IgD-negative memory B cell (primary cell): ENCODE data around the gene MIAT. TPM values are rescaled to one million over a fixed set of nuclear protein-coding genes. Genes with fewer than 3 reads are reported as not detected.

ENCODE experiments used
- H3K27ac Mint-ChIP-seq, 3 donors: one replicate each; pipeline ENCODE4 v1.8.0; 2020 to 2022; ENCODE audit warnings: mild to moderate bottlenecking in 3 of 3, mixed read lengths in 3 of 3, moderate library complexity in 1 of 3
- H3K27me3 Mint-ChIP-seq: one replicate; pipeline ENCODE4 v1.8.0; 2021; ENCODE audit warnings: mixed read lengths
- H3K36me3 Mint-ChIP-seq: one replicate; pipeline ENCODE4 v1.8.0; 2020; ENCODE audit warnings: mild to moderate bottlenecking, mixed read lengths
- H3K4me1 Mint-ChIP-seq, 3 donors: one replicate each; pipeline ENCODE4 v1.8.0; 2020 to 2022; ENCODE audit warnings: mixed read lengths in 3 of 3, mild to moderate bottlenecking in 1 of 3
- H3K4me3 Mint-ChIP-seq, 4 donors: one replicate each; pipeline ENCODE4 v1.8.0; 2020 to 2022; ENCODE audit warnings: mild to moderate bottlenecking in 4 of 4, mixed read lengths in 4 of 4, moderate library complexity in 3 of 4
- H3K9me3 Mint-ChIP-seq, 3 donors: one replicate each; pipeline ENCODE4 v1.8.0; 2020 to 2021; ENCODE audit warnings: mixed read lengths in 3 of 3, mild to moderate bottlenecking in 1 of 3
- polyA plus RNA-seq: library from polyadenylated mRNA; unstranded; fragments of 300-500 nt; fragmentation: Illumina TruSeq; gene quantifications from one replicate; pipeline ENCODE4 v1.2.3, GENCODE V29; 2021

Gene MIAT
- polyA plus RNA-seq, 1 donor from 2014 or later = 0.93 TPM

DNA sequence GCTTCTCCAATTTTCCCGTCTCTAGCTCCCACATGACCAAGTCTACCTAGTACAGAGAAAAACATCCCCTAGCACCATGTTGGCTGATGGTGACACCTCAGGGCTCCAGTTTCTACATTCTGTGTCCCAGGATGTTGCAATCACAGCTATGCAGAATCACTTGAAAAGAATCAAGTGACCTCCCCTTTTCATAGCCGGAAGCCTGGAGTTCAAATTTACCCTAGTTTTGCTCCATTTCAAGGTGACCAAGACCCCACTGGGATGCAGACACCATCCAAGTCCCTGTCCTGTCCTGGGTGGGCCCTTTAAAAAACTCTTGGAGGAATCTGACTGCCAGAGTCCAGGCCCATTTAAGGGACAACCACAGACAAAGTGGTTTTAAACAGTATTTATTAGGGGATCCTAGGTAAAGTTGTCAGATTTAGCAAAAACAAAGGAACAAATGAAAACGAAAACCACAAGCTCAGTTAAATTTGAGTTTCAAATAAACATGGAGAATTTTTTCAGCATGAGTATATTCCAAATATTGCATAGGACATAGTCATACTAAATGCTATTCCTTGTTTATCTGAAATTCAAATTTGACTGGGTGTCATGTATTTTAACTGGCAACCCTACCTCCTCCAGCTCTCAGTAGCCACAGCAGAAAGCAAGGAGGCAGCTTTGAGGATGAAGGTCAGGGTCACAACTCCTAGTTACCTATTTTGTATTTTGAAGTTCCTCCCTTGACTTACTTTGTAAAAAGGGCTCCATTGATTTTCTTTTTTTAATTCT lies 52.4 kb downstream of the MIAT start:
- Mint-ChIP-seq H3K4me3 (no peak overlapping the region), H3K4me1 (peaks cover 7 to 24% (median 15%) of the 10 kb centered on the region in 3 donors), H3K27me3 (no peaks in the 10 kb centered on the region), H3K36me3 (peaks cover 15% of the 10 kb centered on the region), H3K9me3 (peaks cover 0 to 11% (median 0%) of the 10 kb centered on the region in 3 donors), H3K27ac (peak overlapping the region in 1 of 3 donors; percentile 76)

GRCh38 chr22:26711205-26711963 lies 54.0 kb downstream of the MIAT start:
- Mint-ChIP-seq H3K4me3 (peak overlapping the region in 1 of 4 donors; percentile 45), H3K27me3 (no peaks in the 10 kb centered on the region), H3K4me1 (peaks cover 2 to 16% (median 11%) of the 10 kb centered on the region in 3 donors), H3K36me3 (peaks cover 10% of the 10 kb centered on the region), H3K9me3 (peaks cover 0 to 11% (median 0%) of the 10 kb centered on the region in 3 donors), H3K27ac (no peak overlapping the region)

DNA sequence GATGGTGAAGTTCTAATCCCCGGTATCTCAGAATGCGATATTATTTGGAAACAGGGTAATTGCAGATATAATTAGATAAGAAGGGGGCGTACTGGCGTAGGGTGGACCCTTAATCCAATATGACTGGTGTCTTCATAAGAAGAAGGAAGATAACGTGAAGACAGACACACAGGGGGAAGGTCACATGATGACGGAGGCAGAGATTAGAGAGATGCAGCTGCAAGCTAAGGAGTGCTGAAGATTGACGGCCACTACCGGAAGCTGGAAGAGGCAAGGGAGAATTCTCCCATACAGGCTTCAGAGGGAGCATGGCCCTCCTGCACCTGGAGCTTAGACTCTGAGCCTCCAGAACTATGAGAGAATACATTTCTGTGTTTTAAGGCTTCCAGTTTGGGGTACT lies 54.8 kb downstream of the MIAT start:
- Mint-ChIP-seq H3K27ac (no peak overlapping the region), H3K9me3 (peaks cover 0 to 7% (median 0%) of the 10 kb centered on the region in 3 donors), H3K4me1 (peaks cover 2 to 15% (median 11%) of the 10 kb centered on the region in 3 donors), H3K36me3 (peaks cover 9% of the 10 kb centered on the region), H3K4me3 (no peak overlapping the region), H3K27me3 (no peaks in the 10 kb centered on the region)

- peak overlapping the region in 1 of 3 donors; percentile 48 for H3K27ac Mint-ChIP-seq
- H3K27me3 Mint-ChIP-seq = no peaks in the 10 kb centered on the region
- no peaks in the 10 kb centered on the region for H3K9me3 Mint-ChIP-seq
- peaks cover 4% of the 10 kb centered on the region for H3K36me3 Mint-ChIP-seq
- peaks cover 2 to 12% (median 7%) of the 10 kb centered on the region in 3 donors for H3K4me1 Mint-ChIP-seq
- no peak overlapping the region for H3K4me3 Mint-ChIP-seq
Observed at GRCh38 chr22:26713823-26714449, 56.5 kb downstream of the MIAT start.

DNA sequence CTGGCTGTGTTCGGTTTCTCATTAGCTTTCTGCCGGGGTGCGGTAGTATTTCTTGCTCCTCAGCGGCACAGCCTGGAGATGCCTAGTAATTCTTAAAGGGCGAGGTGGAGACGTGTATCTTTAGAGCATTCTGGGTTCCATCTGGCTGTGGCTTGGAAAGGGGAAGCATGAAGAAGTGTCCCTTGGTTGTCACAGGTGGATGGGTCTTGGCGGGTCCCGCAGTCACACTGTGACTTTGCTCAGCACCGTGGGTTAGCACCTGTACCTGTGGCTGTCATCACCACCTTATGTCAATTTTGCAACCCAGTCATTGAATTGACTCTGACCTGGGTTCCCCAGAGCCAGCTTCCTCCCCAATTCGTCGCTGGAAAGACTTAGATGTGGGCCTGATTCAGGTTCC lies 57.6 kb downstream of the MIAT start:
- Mint-ChIP-seq H3K4me3 (no peak overlapping the region), H3K36me3 (peaks cover 4% of the 10 kb centered on the region), H3K27me3 (no peaks in the 10 kb centered on the region), H3K27ac (peak overlapping the region in 1 of 3 donors; percentile 94), H3K9me3 (no peaks in the 10 kb centered on the region), H3K4me1 (peaks cover 2 to 12% (median 7%) of the 10 kb centered on the region in 3 donors)

DNA sequence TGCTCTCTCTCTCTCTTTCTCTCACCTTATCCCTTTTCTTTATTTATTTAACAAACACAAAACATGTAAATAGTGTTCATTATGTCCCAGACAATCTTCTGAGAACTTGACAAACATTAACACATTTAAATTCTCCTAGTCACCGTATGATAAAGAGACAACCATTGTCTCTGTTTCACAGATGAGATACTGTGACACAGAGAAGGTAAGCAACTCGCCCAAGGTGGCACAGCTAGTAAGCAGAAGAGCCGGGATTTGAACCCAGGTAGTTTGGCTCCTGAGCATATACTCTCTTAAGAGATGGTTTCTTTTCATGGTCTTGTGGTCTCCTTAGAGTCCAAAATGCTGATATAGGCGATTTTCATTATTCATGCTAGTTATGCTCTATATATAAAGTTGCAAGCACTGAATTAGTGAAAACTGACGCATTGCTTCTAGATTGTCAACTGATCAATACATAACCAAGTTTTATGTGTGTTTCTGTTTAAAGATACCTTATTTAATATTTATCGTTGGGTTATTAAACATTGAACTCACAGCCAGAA lies 58.1 kb downstream of the MIAT start:
- no peaks in the 10 kb centered on the region for H3K27me3 Mint-ChIP-seq
- H3K4me3 Mint-ChIP-seq = no peak overlapping the region
- H3K27ac Mint-ChIP-seq = peak overlapping the region in 1 of 3 donors; percentile 94
- no peaks in the 10 kb centered on the region for H3K9me3 Mint-ChIP-seq
- H3K4me1 Mint-ChIP-seq = peaks cover 2 to 12% (median 7%) of the 10 kb centered on the region in 3 donors
- peaks cover 4% of the 10 kb centered on the region for H3K36me3 Mint-ChIP-seq

- H3K27me3 Mint-ChIP-seq = no peaks in the 10 kb centered on the region
- peaks cover 1 to 12% (median 2%) of the 10 kb centered on the region in 3 donors for H3K4me1 Mint-ChIP-seq
- peaks cover 8% of the 10 kb centered on the region for H3K36me3 Mint-ChIP-seq
- no peak overlapping the region for H3K27ac Mint-ChIP-seq
- no peaks in the 10 kb centered on the region for H3K9me3 Mint-ChIP-seq
- no peak overlapping the region for H3K4me3 Mint-ChIP-seq
Observed at GRCh38 chr22:26718488-26718887, 61.1 kb downstream of the MIAT start.

DNA sequence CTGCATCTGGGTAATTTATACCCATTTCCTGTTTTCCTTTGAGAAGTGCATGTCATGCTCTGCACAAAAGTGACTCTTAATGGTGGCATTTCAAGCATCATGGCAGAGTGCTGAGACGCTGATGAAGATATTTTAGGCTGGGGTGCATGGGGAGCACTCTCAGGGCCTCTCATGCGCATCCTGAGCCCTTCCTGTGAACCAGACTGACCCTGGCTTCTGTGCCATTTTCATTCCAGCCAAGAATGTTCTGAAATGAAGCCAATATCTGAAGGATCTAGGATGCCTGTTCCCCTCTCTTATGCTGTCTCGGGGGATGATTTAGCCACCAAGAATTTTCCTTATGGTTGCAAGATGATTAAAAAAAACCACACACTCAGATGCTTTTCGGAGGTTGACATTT lies 61.5 kb downstream of the MIAT start:
- Mint-ChIP-seq H3K9me3 (no peaks in the 10 kb centered on the region), H3K4me1 (peaks cover under 1 to 12% (median 2%) of the 10 kb centered on the region in 3 donors), H3K4me3 (no peak overlapping the region), H3K27ac (no peak overlapping the region), H3K36me3 (peaks cover 8% of the 10 kb centered on the region), H3K27me3 (no peaks in the 10 kb centered on the region)

- H3K27me3 Mint-ChIP-seq = no peaks in the 10 kb centered on the region
- peaks cover 0 to 2% (median 0%) of the 10 kb centered on the region in 3 donors for H3K9me3 Mint-ChIP-seq
- H3K4me1 Mint-ChIP-seq = peaks cover 0 to 4% (median 3%) of the 10 kb centered on the region in 3 donors
- no peak overlapping the region for H3K27ac Mint-ChIP-seq
- H3K4me3 Mint-ChIP-seq = no peak overlapping the region
- peaks cover 20% of the 10 kb centered on the region for H3K36me3 Mint-ChIP-seq
Observed at GRCh38 chr22:26722159-26722558, 64.8 kb downstream of the MIAT start.

DNA sequence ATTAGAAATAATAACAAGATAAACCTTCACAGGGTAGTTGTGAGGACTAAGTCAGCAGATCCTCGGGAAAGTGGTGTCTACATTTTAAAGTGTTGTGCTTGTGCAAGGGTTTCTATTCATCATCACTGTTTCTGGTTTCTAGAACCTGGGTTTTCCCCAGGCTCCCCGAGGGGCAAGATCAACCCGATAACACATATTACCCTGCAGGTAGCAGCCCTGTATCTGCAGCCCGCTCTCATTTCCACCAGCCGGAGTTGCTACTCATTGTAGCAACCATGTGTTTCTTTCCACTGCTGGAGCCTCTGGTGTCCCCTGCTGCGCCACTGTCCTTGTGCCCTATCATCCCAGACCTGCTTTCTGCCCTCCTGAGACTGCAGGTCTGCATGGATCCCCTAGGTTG lies 67.0 kb downstream of the MIAT start:
- peaks cover 22% of the 10 kb centered on the region for H3K36me3 Mint-ChIP-seq
- peaks cover 0 to 2% (median 0%) of the 10 kb centered on the region in 3 donors for H3K9me3 Mint-ChIP-seq
- H3K27ac Mint-ChIP-seq = peak overlapping the region in 2 of 3 donors; percentile 55 to 61
- H3K27me3 Mint-ChIP-seq = no peaks in the 10 kb centered on the region
- H3K4me3 Mint-ChIP-seq = no peak overlapping the region
- peaks cover 0 to 6% (median 0%) of the 10 kb centered on the region in 3 donors for H3K4me1 Mint-ChIP-seq

GRCh38 chr22:26725012-26725676 lies 67.8 kb downstream of the MIAT start:
- peaks cover 0 to 2% (median 0%) of the 10 kb centered on the region in 3 donors for H3K9me3 Mint-ChIP-seq
- H3K36me3 Mint-ChIP-seq = peaks cover 22% of the 10 kb centered on the region
- H3K27me3 Mint-ChIP-seq = no peaks in the 10 kb centered on the region
- H3K27ac Mint-ChIP-seq = peak overlapping the region in 1 of 3 donors; percentile 55
- H3K4me3 Mint-ChIP-seq = peak overlapping the region in 1 of 4 donors; percentile 75
- peaks cover 0 to 6% (median 0%) of the 10 kb centered on the region in 3 donors for H3K4me1 Mint-ChIP-seq
